Natural killer cell (primary cell): Measurements from ENCODE around the gene PPP1R27. TPM values are rescaled to one million over a fixed set of nuclear protein-coding genes. Genes with fewer than 3 reads are reported as not detected.

ENCODE experiments used
- ATAC-seq, 3 donors: fragments of 150-1000 bp in 2 of 3; fragments of 200-7000 bp in 1 of 3; cut with Tn5 transposase; 1 replicate in 1 of 3; 2 replicates in 2 of 3; pipeline ENCODE4 v1.10.0; 2021; ENCODE audit warnings: mild to moderate bottlenecking in 2 of 3, moderate library complexity in 2 of 3
- DNase-seq, 2 donors: peaks; one replicate each; pipeline versions ENCODE4 v3.0.0 to v3.0.0-alpha.2; 2013 to 2021; ENCODE audit warnings: mixed read lengths in 1 of 2
- H3K27ac ChIP-seq: one replicate; pipeline ENCODE4 v1.5.1; 2013; ENCODE audit warnings: mild to moderate bottlenecking, low read length
- H3K27me3 ChIP-seq: one replicate; pipeline ENCODE4 v1.6.1; 2013; ENCODE audit warnings: low read length; ENCODE audit not compliant: control insufficient read depth, insufficient read depth
- H3K36me3 ChIP-seq: one replicate; pipeline ENCODE4 v1.6.1; 2013; ENCODE audit warnings: low read length; ENCODE audit not compliant: control insufficient read depth, insufficient read depth
- H3K4me1 ChIP-seq: one replicate; pipeline ENCODE4 v1.6.1; 2013; ENCODE audit warnings: low read length; ENCODE audit not compliant: control insufficient read depth, insufficient read depth
- H3K4me3 ChIP-seq: one replicate; pipeline ENCODE4 v1.5.1; 2013; ENCODE audit warnings: low read length
- H3K9me3 ChIP-seq: one replicate; pipeline ENCODE4 v1.6.1; 2013; ENCODE audit warnings: low read length; ENCODE audit not compliant: control insufficient read depth, insufficient read depth
- H3K27ac Mint-ChIP-seq, 2 donors: one replicate each; pipeline ENCODE4 v1.8.0; 2022; ENCODE audit warnings: mild to moderate bottlenecking in 2 of 2, mixed read lengths in 2 of 2, moderate library complexity in 1 of 2
- H3K27me3 Mint-ChIP-seq, 2 donors: one replicate each; pipeline ENCODE4 v1.8.0; 2022; ENCODE audit warnings: low read depth in 2 of 2, mixed read lengths in 2 of 2
- H3K36me3 Mint-ChIP-seq: one replicate; pipeline ENCODE4 v1.8.0; 2022; ENCODE audit warnings: mixed read lengths
- H3K4me1 Mint-ChIP-seq, 2 donors: one replicate each; pipeline ENCODE4 v1.8.0; 2022; ENCODE audit warnings: mixed read lengths in 2 of 2
- H3K4me3 Mint-ChIP-seq: one replicate; pipeline ENCODE4 v1.8.0; 2022; ENCODE audit warnings: mild to moderate bottlenecking, moderate library complexity, mixed read lengths
- H3K9me3 Mint-ChIP-seq, 2 donors: one replicate each; pipeline ENCODE4 v1.8.0; 2022; ENCODE audit warnings: mixed read lengths in 2 of 2
- CTCF ChIP-seq: fragments of 200-600 bp; IDR thresholded peaks from one replicate; pipeline ENCODE4 v1.8.0; 2022; ENCODE audit warnings: antibody characterized with exemption
- WGBS: methylation state at CpG from one replicate; pipeline ENCODE4 v1.1.7; 2013; ENCODE audit warnings: missing lambda C conversion rate; ENCODE audit not compliant: insufficient coverage; 5-methylcytosine and 5-hydroxymethylcytosine counted together
- intact Hi-C: fragments of 100-400 bp; cut with micrococcal nuclease; formaldehyde crosslinking; loops from one replicate; pipeline ENCODE4 v1.14.2; 2022
- total RNA-seq, 4 donors: library from RNA; stranded (reverse); fragments of 120-200 nt in 1 of 4; gene quantifications; one replicate each; pipeline versions ENCODE4 v1.2.3 to v1.2.4, GENCODE V29; 2013 to 2022

PPP1R27 gene
- total RNA-seq, 3 donors from 2014 or later (not counting 1 experiment from before 2014, with no cell fraction given) = not detected

- H3K4me3 Mint-ChIP-seq = no peak overlapping the region
- intact Hi-C loops = no loop called here
- Histone ChIP-seq H3K36me3 (peaks cover 52% of the 10 kb centered on the region), H3K4me3 (no peak overlapping the region), H3K27me3 (no peaks in the 10 kb centered on the region), H3K4me1 (no peaks in the 10 kb centered on the region), H3K27ac (no peak overlapping the region), H3K9me3 (no peaks in the 10 kb centered on the region)
- ATAC-seq (no peak), DNase-seq (no peak)
- TF ChIP-seq CTCF = no peak
- WGBS = 87% methylated on average over 21 of the region's 21 CpGs
- no peaks in the 10 kb centered on the region for H3K9me3 Mint-ChIP-seq
- no peaks in the 10 kb centered on the region for H3K27me3 Mint-ChIP-seq
- H3K4me1 Mint-ChIP-seq = no peaks in the 10 kb centered on the region
- H3K27ac Mint-ChIP-seq = no peak overlapping the region
- no peaks in the 10 kb centered on the region for H3K36me3 Mint-ChIP-seq
Observed at GRCh38 chr17:81842725-81843504, 8.1 kb upstream of the PPP1R27 start.

GRCh38 chr17:81842378-81842724, 7.5 kb upstream of the PPP1R27 start:
- no peak overlapping the region for H3K27ac ChIP-seq

GRCh38 chr17:81841866-81842265, 7.0 kb upstream of the PPP1R27 start:
- H3K4me1 ChIP-seq = no peaks in the 10 kb centered on the region
- H3K4me3 Mint-ChIP-seq = no peak overlapping the region
- DNase-seq (no peak), ATAC-seq (no peak)
- no peak overlapping the region for H3K4me3 ChIP-seq
- H3K27me3 Mint-ChIP-seq = no peaks in the 10 kb centered on the region
- no peaks in the 10 kb centered on the region for H3K36me3 Mint-ChIP-seq
- WGBS = 95% methylated on average over 15 of the region's 15 CpGs
- no peaks in the 10 kb centered on the region for H3K9me3 ChIP-seq
- TF ChIP-seq CTCF = no peak
- H3K27ac ChIP-seq = no peak overlapping the region
- intact Hi-C loops = no loop called here
- no peaks in the 10 kb centered on the region for H3K9me3 Mint-ChIP-seq
- peaks cover 46% of the 10 kb centered on the region for H3K36me3 ChIP-seq
- no peaks in the 10 kb centered on the region for H3K4me1 Mint-ChIP-seq
- H3K27me3 ChIP-seq = no peaks in the 10 kb centered on the region
- no peak overlapping the region for H3K27ac Mint-ChIP-seq

More at GRCh38 chr17:81842378-81842724, 7.5 kb upstream of the PPP1R27 start:
- no peak for TF ChIP-seq CTCF
- no peak overlapping the region for H3K27ac Mint-ChIP-seq
- intact Hi-C loops = no loop called here
- DNase-seq = no peak
- Histone ChIP-seq H3K36me3 (peaks cover 49% of the 10 kb centered on the region), H3K9me3 (no peaks in the 10 kb centered on the region), H3K27me3 (no peaks in the 10 kb centered on the region), H3K4me1 (no peaks in the 10 kb centered on the region), H3K4me3 (no peak overlapping the region)
- H3K27me3 Mint-ChIP-seq = no peaks in the 10 kb centered on the region
- no peak overlapping the region for H3K4me3 Mint-ChIP-seq
- no peaks in the 10 kb centered on the region for H3K36me3 Mint-ChIP-seq
- no peaks in the 10 kb centered on the region for H3K4me1 Mint-ChIP-seq
- WGBS = 97% methylated on average over 11 of the region's 11 CpGs
- ATAC-seq = no peak
- no peaks in the 10 kb centered on the region for H3K9me3 Mint-ChIP-seq
